Hepatocyte (in vitro differentiated cells): ENCODE measurements around the gene GPR149.

Source experiments
- CTCF ChIP-seq: fragments of 200-600 bp; sonication (generic); IDR thresholded peaks from 2 replicates; pipeline ENCODE4 v1.5.1; 2016; ENCODE audit warnings: antibody characterized with exemption, mild to moderate bottlenecking; ENCODE audit not compliant: poor library complexity
- EZH2 ChIP-seq: fragments of 200-600 bp; sonication (generic); IDR thresholded peaks from 2 replicates; pipeline ENCODE4 v1.6.1; 2016; ENCODE audit warnings: antibody characterized with exemption, mild to moderate bottlenecking, borderline replicate concordance
- EZH2phosphoT487 ChIP-seq: fragments of 200-600 bp; sonication (generic); IDR thresholded peaks from one replicate; pipeline ENCODE4 v1.6.1; 2018; ENCODE audit warnings: antibody characterized with exemption, mild to moderate bottlenecking, low read depth, moderate library complexity; ENCODE audit not compliant: unreplicated experiment, severe bottlenecking

GRCh38 chr3:154324919-154325318 lies 105.1 kb downstream of the GPR149 start:
- TF ChIP-seq CTCF, result no peak
- no peak for TF ChIP-seq EZH2phosphoT487
- no peak for TF ChIP-seq EZH2
